Liver (tissue), 9 donors: ENCODE data around the gene HEPACAM2. TPM values are rescaled to one million over a fixed set of nuclear protein-coding genes. Genes with fewer than 3 reads are reported as not detected.

Source experiments
- DNase-seq: peaks from one replicate; pipeline ENCODE4 v3.0.0-alpha.2; 2017; ENCODE audit warnings: low spot score
- H3K27ac ChIP-seq, 2 donors: one replicate each; pipeline ENCODE4 v1.7.0; 2013; ENCODE audit warnings: inconsistent platforms in 2 of 2, low read length in 2 of 2, control low read depth in 1 of 2, low read depth in 1 of 2, mild to moderate bottlenecking in 1 of 2
- H3K27me3 ChIP-seq, 4 donors: one replicate each; pipeline versions ENCODE4 v1.6.1 to v1.7.0; 2013; ENCODE audit warnings: low read length in 3 of 4, inconsistent platforms in 1 of 4, mild to moderate bottlenecking in 1 of 4, moderate library complexity in 1 of 4; ENCODE audit not compliant: control insufficient read depth in 4 of 4, insufficient read depth in 4 of 4
- H3K36me3 ChIP-seq, 4 donors: one replicate each; pipeline versions ENCODE4 v1.6.1 to v1.7.0; 2013; ENCODE audit warnings: low read length in 3 of 4, mild to moderate bottlenecking in 3 of 4, low read depth in 1 of 4, moderate library complexity in 1 of 4; ENCODE audit not compliant: control insufficient read depth in 4 of 4, insufficient read depth in 3 of 4
- H3K4me1 ChIP-seq, 4 donors: one replicate each; pipeline versions ENCODE4 v1.6.1 to v1.7.0; 2013; ENCODE audit warnings: low read length in 3 of 4, mild to moderate bottlenecking in 3 of 4, moderate library complexity in 1 of 4; ENCODE audit not compliant: control insufficient read depth in 4 of 4, insufficient read depth in 4 of 4
- H3K4me3 ChIP-seq, 3 donors: one replicate each; pipeline versions ENCODE4 v1.6.1 to v1.7.0; 2013; ENCODE audit warnings: low read length in 3 of 3, control low read depth in 1 of 3, low read depth in 1 of 3, mild to moderate bottlenecking in 1 of 3
- H3K9ac ChIP-seq, 2 donors: one replicate each; pipeline ENCODE4 v1.7.0; 2013; ENCODE audit warnings: low read length in 2 of 2, mild to moderate bottlenecking in 2 of 2, moderate library complexity in 2 of 2, control low read depth in 1 of 2, low read depth in 1 of 2
- H3K9me3 ChIP-seq, 4 donors: one replicate each; pipeline versions ENCODE4 v1.6.1 to v1.7.0; 2013; ENCODE audit warnings: low read length in 3 of 4; ENCODE audit not compliant: control insufficient read depth in 4 of 4
- CTCF ChIP-seq: fragments of 150-350 bp; IDR thresholded peaks from 2 replicates; pipeline ENCODE4 v1.5.1; 2017; ENCODE audit warnings: improper control_type of control experiment, low read depth, low read length; ENCODE audit not compliant: missing input control
- EGR1 ChIP-seq, 2 donors: IDR thresholded peaks; 2 replicates each; pipeline ENCODE4 v1.6.1; 2016 to 2018; ENCODE audit warnings: antibody characterized with exemption in 2 of 2, low read depth in 2 of 2
- FOXA2 ChIP-seq: IDR thresholded peaks from 2 replicates; pipeline ENCODE4 v1.6.1; 2016; ENCODE audit warnings: antibody characterized with exemption
- GABPA ChIP-seq, 2 donors: IDR thresholded peaks in 1 of 2; conservative IDR thresholded peaks in 1 of 2; 2 replicates each; pipeline ENCODE4 v1.6.1; 2016; ENCODE audit warnings: antibody characterized with exemption in 2 of 2, mild to moderate bottlenecking in 1 of 2, moderate library complexity in 1 of 2
- HNF4A ChIP-seq, 2 donors: conservative IDR thresholded peaks; 2 replicates each; pipeline ENCODE4 v1.6.1; 2016; ENCODE audit warnings: antibody characterized with exemption in 2 of 2, mild to moderate bottlenecking in 2 of 2
- JUND ChIP-seq, 2 donors: IDR thresholded peaks; 2 replicates each; pipeline ENCODE4 v1.6.1; 2016; ENCODE audit warnings: antibody characterized with exemption in 2 of 2
- NR2F2 ChIP-seq: IDR thresholded peaks from 2 replicates; pipeline ENCODE4 v1.6.1; 2016; ENCODE audit warnings: antibody characterized with exemption
- RAD21 ChIP-seq, 2 donors: IDR thresholded peaks; 2 replicates each; pipeline ENCODE4 v1.6.1; 2016; ENCODE audit warnings: antibody characterized with exemption in 2 of 2, mild to moderate bottlenecking in 2 of 2
- REST ChIP-seq: IDR thresholded peaks from 2 replicates; pipeline ENCODE4 v1.6.1; 2016; ENCODE audit warnings: antibody characterized with exemption, mild to moderate bottlenecking
- RXRA ChIP-seq, 2 donors: IDR thresholded peaks; 2 replicates each; pipeline ENCODE4 v1.6.1; 2017 to 2018; ENCODE audit warnings: antibody characterized with exemption in 2 of 2, mild to moderate bottlenecking in 1 of 2
- TAF1 ChIP-seq: conservative IDR thresholded peaks from 2 replicates; pipeline ENCODE4 v1.6.1; 2016; ENCODE audit warnings: antibody characterized with exemption, mild to moderate bottlenecking
- YY1 ChIP-seq: IDR thresholded peaks from 2 replicates; pipeline ENCODE4 v1.6.1; 2016; ENCODE audit warnings: antibody characterized with exemption, mild to moderate bottlenecking
- ZBTB33 ChIP-seq: IDR thresholded peaks from 2 replicates; pipeline ENCODE4 v1.6.1; 2016; ENCODE audit warnings: antibody characterized with exemption
- WGBS: extraction: QIAGEN DNeasy Blood & Tissue Kit; methylation state at CpG from one replicate; pipeline ENCODE4 v1.1.7; 2013; 5-methylcytosine and 5-hydroxymethylcytosine counted together
- polyA plus RNA-seq, 2 donors: library from polyadenylated mRNA; stranded (reverse) in 1 of 2; unstranded in 1 of 2; fragments of 200-250 nt in 1 of 2; fragments of >200 nt in 1 of 2; fragmentation: Nextera tagmentation in 1 of 2; extraction: Ambion mirVana in 1 of 2; gene quantifications; one replicate each; pipeline versions ENCODE4 v1.2.1 to v1.2.3, GENCODE V29; 2013 to 2015
- total RNA-seq, 2 donors: library from RNA; depleted of rRNA; stranded (reverse); fragments of >200 nt; gene quantifications; one replicate each; pipeline ENCODE4 v1.2.3, GENCODE V29; 2014
- TF ChIP-seq, protein P1 (sequence below): IDR thresholded peaks from 2 replicates; pipeline ENCODE4 v1.6.1; 2016; ENCODE audit warnings: antibody characterized with exemption
- TF ChIP-seq, protein P2 (sequence below): IDR thresholded peaks from 2 replicates; pipeline ENCODE4 v1.6.1; 2016; ENCODE audit warnings: antibody characterized with exemption
- donor health status: healthy.
- donor health status: healthy.
- donor health status: healthy.
- donor health status: healthy.
- donor health status: healthy.

HEPACAM2 gene
- total and polyA plus RNA-seq, 4 donors, result 4.4 TPM; not detected in 3

DNA sequence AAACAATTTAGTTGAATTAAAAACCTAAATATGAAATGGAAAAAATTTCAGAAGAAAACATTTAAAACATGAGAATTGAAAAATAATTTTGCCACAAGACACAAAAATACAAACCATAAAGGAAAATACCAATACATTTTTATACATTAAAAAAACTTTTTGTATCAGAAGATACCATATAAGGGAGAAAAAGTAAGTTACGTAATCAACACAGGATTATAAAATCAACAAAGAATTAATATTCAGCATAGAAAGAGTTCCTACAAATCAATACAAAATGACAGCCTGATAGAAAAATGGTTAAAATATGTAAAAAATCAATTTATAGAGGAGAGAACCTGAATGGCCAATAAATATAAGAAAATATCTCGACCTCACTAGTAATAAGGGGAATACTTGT, 61.5 kb downstream of the HEPACAM2 start:
- WGBS, result 90% methylated on average over 2 of the region's 2 CpGs
- no peak for TF ChIP-seq NR2F2
- TF ChIP-seq EGR1 (IDR thresholded peaks at IDR 0.05; ENCODE audit: low read depth in 2 of 2), result no peak
- TF ChIP-seq FOXA2, result no peak
- TF ChIP-seq ZBTB33, result no peak
- TF ChIP-seq JUND (IDR thresholded peaks at IDR 0.05), result no peak
- TF ChIP-seq CTCF, result no peak
- TF ChIP-seq, protein P1, sequence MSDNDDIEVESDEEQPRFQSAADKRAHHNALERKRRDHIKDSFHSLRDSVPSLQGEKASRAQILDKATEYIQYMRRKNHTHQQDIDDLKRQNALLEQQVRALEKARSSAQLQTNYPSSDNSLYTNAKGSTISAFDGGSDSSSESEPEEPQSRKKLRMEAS, result no peak
- no peak for TF ChIP-seq HNF4A (conservative IDR thresholded peaks at IDR 0.05)
- TF ChIP-seq GABPA (IDR thresholded peaks at IDR 0.05 in 1 of 2, conservative IDR thresholded peaks at IDR 0.05 in 1 of 2), result no peak
- TF ChIP-seq, protein P2, sequence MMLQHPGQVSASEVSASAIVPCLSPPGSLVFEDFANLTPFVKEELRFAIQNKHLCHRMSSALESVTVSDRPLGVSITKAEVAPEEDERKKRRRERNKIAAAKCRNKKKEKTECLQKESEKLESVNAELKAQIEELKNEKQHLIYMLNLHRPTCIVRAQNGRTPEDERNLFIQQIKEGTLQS, result no peak
- Histone ChIP-seq H3K4me3 (no peak overlapping the region), H3K36me3 (no peaks in the 10 kb centered on the region), H3K9me3 (peaks cover 0 to 5% (median 0%) of the 10 kb centered on the region in 4 donors), H3K4me1 (no peaks in the 10 kb centered on the region), H3K27me3 (peaks cover 0 to 10% (median 0%) of the 10 kb centered on the region in 4 donors), H3K27ac (no peak overlapping the region), H3K9ac (no peak overlapping the region)
- DNase-seq, result no peak

GRCh38 chr7:93161181-93161762, 65.0 kb downstream of the HEPACAM2 start:
- 68% methylated on average over 3 of the region's 3 CpGs for WGBS
- Histone ChIP-seq H3K4me1 (no peaks in the 10 kb centered on the region), H3K36me3 (no peaks in the 10 kb centered on the region), H3K9ac (no peak overlapping the region), H3K4me3 (no peak overlapping the region), H3K9me3 (peaks cover 0 to 5% (median 0%) of the 10 kb centered on the region in 4 donors), H3K27ac (no peak overlapping the region), H3K27me3 (peaks cover 0 to 10% (median 0%) of the 10 kb centered on the region in 4 donors)
- DNase-seq, result no peak
- no peak for TF ChIP-seq YY1
- TF ChIP-seq REST, result no peak
- no peak for TF ChIP-seq NR2F2
- TF ChIP-seq, protein P2, result no peak
- TF ChIP-seq CTCF, result no peak
- TF ChIP-seq EGR1 (IDR thresholded peaks at IDR 0.05; ENCODE audit: low read depth in 2 of 2), result no peak
- no peak for TF ChIP-seq RXRA (IDR thresholded peaks at IDR 0.05)
- TF ChIP-seq TAF1, result no peak
- TF ChIP-seq RAD21 (IDR thresholded peaks at IDR 0.05), result no peak
